T-helper 1 cell treated with Interleukin-12 subunit alpha and Interleukin-12 subunit beta and Interleukin-4 antibody, amounts not matched to agents 30 ng/mL and 1 ng/mL, for 36 hours (primary cell): ENCODE data around the gene POLD4. TPM values are rescaled to one million over a fixed set of nuclear protein-coding genes. Genes with fewer than 3 reads are reported as not detected.

Experiments
- intact Hi-C: fragments of 100-400 bp; cut with micrococcal nuclease; formaldehyde crosslinking; loops from one replicate; pipeline ENCODE4 v1.15.1; 2024
- total RNA-seq: library from RNA; stranded (reverse); gene quantifications from 2 replicates; pipeline ENCODE4 v1.2.3, GENCODE V29; 2022

Gene POLD4
- total RNA-seq, 1 donor from 2014 or later: 58.8 TPM

GRCh38 chr11:67304511-67305113 is 48.7 kb downstream of the POLD4 start:
- intact Hi-C loops: no loop called here

GRCh38 chr11:67303835-67304411 is 49.4 kb downstream of the POLD4 start:
- intact Hi-C loops: no loop called here

- intact Hi-C loops: no loop called here
These were observed 50.1 kb downstream of the POLD4 start, which contains the start of gene SSH3 for GRCh38 chr11:67303132-67303834. TSS of gene SSH3 (plus strand) at chr11:67303530. CDS start at chr11:67303626, 96 bp downstream.

GRCh38 chr11:67302571-67303131 is 50.7 kb downstream of the POLD4 start:
- intact Hi-C loops: no loop called here

- intact Hi-C loops: no loop called here
These were observed 51.3 kb downstream of the POLD4 start for GRCh38 chr11:67301951-67302516.

- intact Hi-C loops: no loop called here
These were observed 51.9 kb downstream of the POLD4 start for GRCh38 chr11:67301313-67301921.

Other genes with a start within 250 kb of the POLD4 start
- gene KDM2A, start 234.3 kb downstream of the POLD4 start, total RNA-seq: 148 and 149 TPM in 2 replicates
- gene GRK2, start 87.1 kb downstream of the POLD4 start, total RNA-seq: 351 and 369 TPM in 2 replicates
- gene ANKRD13D, start 64.2 kb downstream of the POLD4 start, total RNA-seq: 198 and 200 TPM in 2 replicates
- 13.0 and 17.3 TPM in 2 replicates for gene SSH3, start 50.0 kb downstream of the POLD4 start, total RNA-seq
- 0.15 and 0.29 TPM in 2 replicates for gene CLCF1, start 20.1 kb upstream of the POLD4 start, total RNA-seq
- 39.6 and 47.7 TPM in 2 replicates for gene RAD9A, start 38.4 kb upstream of the POLD4 start, total RNA-seq
- 347 and 352 TPM in 2 replicates for gene PPP1CA, start 48.3 kb upstream of the POLD4 start, total RNA-seq
- 312 and 319 TPM in 2 replicates for gene TBC1D10C, start 50.5 kb upstream of the POLD4 start, total RNA-seq
- gene CARNS1, start 62.1 kb upstream of the POLD4 start, total RNA-seq: 0.47 and 0.66 TPM in 2 replicates
- gene RPS6KB2, start 74.9 kb upstream of the POLD4 start, total RNA-seq: 63.7 and 69.5 TPM in 2 replicates
- 406 and 428 TPM in 2 replicates for gene PTPRCAP, start 84.1 kb upstream of the POLD4 start, total RNA-seq
- gene CORO1B, start 89.9 kb upstream of the POLD4 start, total RNA-seq: 242 and 243 TPM in 2 replicates
- not detected in 2 replicates for gene GPR152, start 99.2 kb upstream of the POLD4 start, total RNA-seq
- 3.6 and 4.2 TPM in 2 replicates for gene CABP4, start 101.8 kb upstream of the POLD4 start, total RNA-seq
- 40.5 and 43.9 TPM in 2 replicates for gene TMEM134, start 115.7 kb upstream of the POLD4 start, total RNA-seq
- 149 and 163 TPM in 2 replicates for gene AIP, start 129.5 kb upstream of the POLD4 start, total RNA-seq
- 118 and 119 TPM in 2 replicates for gene PITPNM1, start 151.8 kb upstream of the POLD4 start, total RNA-seq
- 189 and 191 TPM in 2 replicates for gene CDK2AP2, start 154.6 kb upstream of the POLD4 start, total RNA-seq
- gene CABP2, start 169.9 kb upstream of the POLD4 start, total RNA-seq: not detected in 2 replicates
- gene GSTP1, start 230.3 kb upstream of the POLD4 start, total RNA-seq: 262 TPM in 2 replicates